GM18508 (cell line): ENCODE data around the gene CCL20.
"Not testable (repeated sequence)": the region's sequence is repeated elsewhere in the genome, so short reads cannot be mapped to it uniquely, and the experiment has no call there.

ENCODE experiments used
- ATAC-seq: cut with Tn5 transposase; IDR thresholded peaks from one replicate; pipeline ENCODE4 v1.9.1; 2021; ENCODE audit warnings: moderate number of reproducible peaks; ENCODE audit not compliant: insufficient read depth, unreplicated experiment

Gene CCL20, protein sequence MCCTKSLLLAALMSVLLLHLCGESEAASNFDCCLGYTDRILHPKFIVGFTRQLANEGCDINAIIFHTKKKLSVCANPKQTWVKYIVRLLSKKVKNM

GRCh38 chr2:227813562-227814353, at the start of gene CCL20:
CCL20 (plus strand) TSS chr2:227813842; CDS start chr2:227813912, 70 bp downstream.
- ATAC-seq: no peak

- no peak for ATAC-seq
Observed at GRCh38 chr2:227765788-227766372, 47.8 kb upstream of the CCL20 start.

GRCh38 chr2:227766373-227766883, 47.2 kb upstream of the CCL20 start:
- peak; percentile 86 for ATAC-seq

DNA sequence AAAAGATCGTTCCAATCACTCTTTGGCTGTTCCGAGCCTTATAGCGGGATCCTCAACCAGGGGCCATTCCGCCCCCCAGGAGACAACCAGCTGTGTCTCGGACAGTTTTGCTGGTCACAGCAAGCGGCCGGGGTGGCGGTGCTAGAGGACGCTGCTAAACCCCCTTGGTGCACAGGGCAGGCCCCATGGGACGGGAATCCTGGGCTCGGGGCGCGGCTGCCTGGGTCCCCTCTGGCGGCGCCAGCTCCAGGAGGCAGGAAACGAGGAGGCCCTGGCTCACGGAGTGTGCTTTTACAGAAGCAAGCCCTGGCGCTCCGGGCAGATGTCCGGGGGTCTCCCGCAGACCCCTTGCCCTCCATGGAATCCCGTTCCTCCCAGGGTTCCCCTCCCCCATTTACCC, 45.8 kb upstream of the CCL20 start:
- no peak for ATAC-seq

DNA sequence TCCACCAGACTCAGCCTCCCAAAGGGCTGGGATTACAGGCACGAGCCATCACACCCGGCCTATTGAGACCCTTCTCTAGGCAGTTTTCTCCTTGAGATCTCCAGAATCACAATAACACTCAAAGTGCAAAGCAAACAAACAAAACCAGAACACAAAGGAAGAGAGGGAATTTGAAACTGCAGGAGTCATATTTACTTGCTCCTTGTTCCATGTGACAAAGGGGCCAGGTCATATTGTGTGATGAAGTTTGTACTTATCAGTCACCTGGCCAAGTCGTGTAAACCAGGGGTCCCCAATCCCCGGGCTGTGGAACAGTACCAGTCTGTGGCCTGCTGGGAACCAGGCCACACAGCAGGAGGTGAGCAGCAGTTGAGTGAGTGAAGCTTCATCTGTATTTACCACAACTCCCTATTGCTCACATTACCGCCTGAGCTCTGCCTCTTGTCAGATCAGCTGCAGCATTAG, 41.4 kb upstream of the CCL20 start:
- no peak for ATAC-seq

DNA sequence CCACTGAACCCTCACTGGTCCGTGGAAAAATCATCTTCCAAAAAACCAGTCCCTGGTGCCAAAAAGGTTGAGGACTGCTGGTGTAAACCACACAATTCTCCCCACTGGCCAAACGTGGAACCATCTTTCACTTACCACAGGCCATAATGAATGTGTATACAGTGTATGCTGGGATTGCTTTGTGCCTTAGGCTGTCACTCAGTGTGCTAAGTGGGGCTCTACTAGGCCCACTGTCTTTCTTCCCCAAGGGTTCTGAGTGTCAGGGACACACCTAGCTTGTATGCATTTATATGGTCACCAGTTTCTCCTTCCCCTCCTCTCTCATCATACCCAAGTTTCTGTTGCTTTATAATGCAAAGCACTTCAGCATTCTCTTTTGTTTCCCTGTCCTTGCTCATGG, 40.7 kb upstream of the CCL20 start:
- no peak for ATAC-seq

- ATAC-seq: no peak
Observed at GRCh38 chr2:227774011-227774624, 39.5 kb upstream of the CCL20 start.

DNA sequence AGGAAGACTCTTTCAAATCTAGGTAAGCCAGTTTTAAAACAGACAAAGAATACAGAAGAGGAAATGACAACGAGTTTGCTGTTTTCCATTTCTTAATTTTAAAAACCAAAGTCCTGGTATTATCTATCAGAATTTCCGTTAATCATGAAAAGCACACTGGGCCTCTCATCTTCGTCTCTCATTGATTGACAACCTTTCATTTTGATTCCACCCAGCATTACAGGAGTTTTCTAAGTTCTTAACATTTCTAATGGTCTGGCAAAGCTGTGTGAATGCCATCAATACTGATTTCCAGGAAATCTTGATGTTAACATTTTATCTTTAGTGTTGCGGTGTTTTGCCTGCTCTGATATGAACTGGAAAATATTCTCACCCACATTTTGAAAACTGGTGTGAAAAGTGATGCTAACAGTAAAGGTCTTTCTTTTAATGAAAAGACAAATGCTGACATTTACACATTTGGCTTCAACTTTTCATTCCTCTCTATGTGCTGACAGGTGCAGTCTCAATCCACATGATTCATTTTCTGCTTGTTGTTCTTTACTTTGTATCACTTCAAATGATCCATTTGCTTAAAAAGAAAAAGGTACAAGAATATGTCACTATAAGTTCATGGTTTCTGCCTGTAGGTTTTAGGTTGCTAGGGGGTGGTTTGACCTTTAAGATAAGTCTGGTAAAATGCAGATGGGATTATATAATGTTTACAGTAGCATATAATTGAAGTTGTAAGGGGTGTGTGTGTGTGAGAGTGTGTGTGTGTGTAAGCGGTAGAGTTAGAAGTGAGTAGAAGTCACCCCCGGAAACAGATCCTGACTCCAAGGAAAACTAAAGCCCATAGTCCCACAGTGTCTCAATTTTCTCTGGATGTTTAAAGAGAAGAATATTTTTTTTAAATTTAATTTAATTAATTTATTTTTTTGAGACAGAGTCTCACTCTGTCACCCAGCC, 38.5 kb upstream of the CCL20 start:
- no peak for ATAC-seq

GRCh38 chr2:227780981-227781615, 32.5 kb upstream of the CCL20 start:
- no peak for ATAC-seq

GRCh38 chr2:227781841-227782240, 31.8 kb upstream of the CCL20 start:
- no peak for ATAC-seq

DNA sequence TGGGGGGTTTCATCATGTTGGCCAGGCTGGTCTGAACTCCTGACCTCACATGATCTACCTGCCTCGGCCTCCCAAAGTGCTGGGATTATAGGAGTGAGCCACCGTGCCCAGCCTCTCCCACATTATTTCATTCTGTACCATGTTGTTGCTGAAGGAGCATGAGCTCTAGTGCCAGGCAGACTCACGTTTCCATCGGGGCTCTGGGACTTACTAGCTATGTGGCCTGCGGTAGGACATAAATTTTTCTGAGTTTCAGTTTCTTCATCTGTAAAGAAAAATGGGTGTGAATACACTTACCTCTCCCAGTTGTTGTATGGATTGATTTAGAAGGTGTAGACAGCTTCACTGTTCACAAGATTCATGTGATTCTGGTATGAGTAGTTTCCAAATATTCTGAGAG, 30.8 kb upstream of the CCL20 start:
- no peak for ATAC-seq

- peak; percentile 99 for ATAC-seq
Observed at GRCh38 chr2:227783404-227784138, 30.1 kb upstream of the CCL20 start.

GRCh38 chr2:227785293-227785692, 28.3 kb upstream of the CCL20 start:
- no peak for ATAC-seq

- no peak for ATAC-seq
Observed at GRCh38 chr2:227788561-227789018, 25.1 kb upstream of the CCL20 start.

DNA sequence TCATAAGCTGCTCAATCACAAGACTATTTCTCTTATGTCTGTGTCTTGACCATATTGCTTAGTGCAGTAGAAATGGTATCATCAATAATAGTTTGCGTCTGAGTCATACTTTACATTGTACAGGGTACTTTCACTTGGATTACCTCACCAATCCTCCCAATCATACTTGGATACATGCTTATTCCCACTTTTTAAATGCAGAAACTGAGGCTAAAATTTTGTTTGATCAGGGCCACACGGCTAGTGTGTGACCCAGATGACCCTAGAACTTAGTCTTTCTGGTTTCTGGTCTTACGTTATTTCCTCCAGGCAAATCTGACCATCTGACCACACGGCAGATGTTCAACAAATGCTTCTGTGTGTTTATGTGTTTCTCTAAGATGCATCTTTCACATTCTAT, 23.8 kb upstream of the CCL20 start:
- ATAC-seq: no peak

GRCh38 chr2:227793148-227793712, 20.4 kb upstream of the CCL20 start:
- ATAC-seq: no peak

DNA sequence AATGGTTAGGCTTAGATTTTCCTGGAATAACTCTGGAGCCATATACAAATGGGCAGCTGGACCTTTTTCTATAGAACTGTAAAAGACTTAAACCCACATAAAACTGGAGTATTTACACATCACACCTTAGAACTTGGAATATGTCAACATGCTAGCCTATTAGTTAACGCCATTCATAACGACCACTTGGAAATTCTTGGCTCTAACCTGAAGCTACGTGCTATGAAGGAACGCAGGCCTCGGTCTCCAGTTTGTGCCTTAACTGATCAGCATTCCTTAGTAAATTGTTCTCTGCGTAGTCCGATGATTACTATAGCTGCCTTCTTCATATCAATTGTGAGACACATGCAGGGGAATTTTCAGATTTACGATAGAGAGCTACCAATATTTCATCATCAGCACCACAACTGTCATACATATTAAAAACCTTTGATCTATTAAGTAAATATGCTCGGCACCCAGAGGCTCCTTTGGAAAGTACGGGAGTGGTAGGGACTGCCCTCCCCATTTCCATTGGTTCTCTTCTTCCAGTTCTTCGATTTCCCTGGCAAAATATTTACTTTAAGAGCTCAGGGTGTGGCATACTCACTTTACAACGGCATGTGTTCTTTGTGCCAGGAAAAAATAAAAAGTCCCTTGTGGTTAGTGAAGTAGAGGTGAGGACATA, 17.5 kb upstream of the CCL20 start:
- no peak for ATAC-seq

DNA sequence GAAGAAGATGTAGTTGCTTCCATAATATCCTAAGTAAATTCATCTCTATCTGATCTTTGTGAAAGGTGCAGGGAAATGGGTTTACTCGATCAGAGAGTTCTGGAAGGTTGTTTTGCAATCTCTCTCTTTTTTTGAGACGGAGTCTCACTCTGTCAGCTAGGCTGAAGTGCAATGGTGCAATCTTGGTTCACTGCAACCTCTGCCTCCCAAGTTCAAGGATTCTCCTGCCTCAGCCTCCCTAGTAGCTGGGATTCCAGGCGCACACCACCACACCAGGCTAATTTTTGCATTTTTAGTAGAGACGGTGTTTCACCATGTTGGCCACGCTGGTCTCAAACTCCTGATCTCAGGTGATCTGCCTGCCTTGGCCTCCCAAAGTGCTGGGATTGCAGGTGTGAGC, 16.9 kb upstream of the CCL20 start:
- ATAC-seq: not testable (repeated sequence)
